HG03520 (cell line): ENCODE data around the gene GAS7.

Experiments used
- ATAC-seq: cut with Tn5 transposase; IDR thresholded peaks from one replicate; pipeline ENCODE4 v1.9.1; 2021; ENCODE audit warnings: mild to moderate bottlenecking, moderate library complexity; ENCODE audit not compliant: unreplicated experiment

The GAS7 gene

GRCh38 chr17:10198509-10199249, at the start of gene GAS7:
GAS7 (minus strand) TSS chr17:10198606.
- no peak for ATAC-seq

DNA sequence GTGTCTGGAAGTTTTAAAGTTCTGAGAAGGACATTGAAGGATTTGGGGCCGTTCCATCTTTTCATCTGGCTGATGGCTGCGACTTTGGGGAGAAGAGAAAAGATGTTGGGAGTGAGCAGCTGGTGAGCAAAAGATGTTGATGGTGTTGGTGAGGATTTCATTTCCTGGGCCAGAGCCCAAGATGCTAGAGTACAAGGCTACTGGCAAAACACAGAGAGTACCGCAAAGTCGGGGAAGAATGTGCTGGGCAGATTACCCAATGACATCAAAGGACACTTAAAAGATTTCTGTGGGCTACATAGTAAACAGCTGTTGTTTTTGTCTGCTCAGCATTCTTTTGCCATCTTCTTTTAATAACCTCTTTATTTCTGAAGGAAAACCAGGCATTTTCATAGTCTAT, 49.4 kb upstream of the GAS7 start:
- no peak for ATAC-seq

- ATAC-seq, result no peak
Measured at GRCh38 chr17:10243883-10244844, 45.8 kb upstream of the GAS7 start.

DNA sequence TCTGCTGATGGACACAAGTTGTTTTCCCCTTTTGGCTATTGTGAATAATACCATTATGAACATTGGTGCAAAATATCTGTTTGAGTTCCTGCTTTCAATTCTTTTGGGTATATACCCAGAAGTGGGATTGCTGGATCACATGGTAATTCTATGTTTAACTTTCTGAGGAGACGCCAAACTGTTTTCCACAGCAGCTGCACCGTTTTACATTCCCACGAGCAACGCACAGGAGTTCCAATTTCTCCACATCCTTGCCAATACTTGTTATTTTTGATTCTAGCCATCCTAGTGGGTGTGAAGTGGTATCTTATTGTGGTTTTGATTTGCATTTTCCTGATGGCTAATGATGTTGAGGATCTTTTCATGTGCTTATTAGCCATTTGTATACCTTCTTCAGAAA, 43.4 kb upstream of the GAS7 start:
- ATAC-seq, result no peak

- no peak for ATAC-seq
Measured at GRCh38 chr17:10238661-10239060, 40.3 kb upstream of the GAS7 start.

DNA sequence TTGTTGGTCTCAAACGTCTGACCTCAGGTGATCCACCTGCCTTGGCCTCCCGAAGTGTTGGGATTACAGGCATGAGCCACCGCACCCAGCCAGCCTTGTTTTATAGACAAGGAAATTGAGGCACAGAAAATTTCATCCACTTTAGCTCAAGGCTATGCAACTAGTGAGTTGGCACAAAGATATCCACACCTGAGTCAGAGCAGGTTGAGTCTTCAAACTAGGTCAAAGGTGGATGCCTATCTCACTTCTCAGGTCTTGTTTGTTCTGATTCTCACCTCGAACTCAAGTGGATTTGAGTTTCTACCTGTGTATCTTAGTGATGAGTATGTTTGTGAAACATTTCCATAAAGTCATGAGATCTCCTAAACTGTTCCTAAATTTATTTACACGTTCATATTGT, 35.6 kb upstream of the GAS7 start:
- no peak for ATAC-seq

DNA sequence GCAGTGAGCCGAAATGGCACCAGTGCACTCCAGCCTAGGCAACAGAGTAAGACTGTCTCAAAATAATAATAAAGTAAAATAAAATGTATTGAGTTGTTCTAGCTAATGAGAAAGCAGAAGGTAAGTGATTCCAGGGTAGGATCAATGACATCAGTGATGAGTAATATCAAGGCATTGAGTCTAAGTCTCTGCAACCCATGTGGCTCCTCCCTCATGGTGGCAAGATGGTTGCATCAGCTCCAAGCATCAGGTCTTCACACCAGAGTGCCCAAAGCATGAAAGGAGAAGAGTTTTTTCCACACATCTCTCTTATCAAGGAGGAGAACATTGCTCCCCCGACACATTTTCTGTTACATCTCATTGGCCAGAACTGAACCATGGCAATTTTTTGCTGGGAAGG, 34.8 kb upstream of the GAS7 start:
- no peak for ATAC-seq

GRCh38 chr17:10229181-10229580, 30.8 kb upstream of the GAS7 start:
- ATAC-seq, result no peak

GRCh38 chr17:10226930-10227695, 28.7 kb upstream of the GAS7 start:
- ATAC-seq, result no peak

- ATAC-seq, result no peak
Measured at GRCh38 chr17:10224582-10225195, 26.3 kb upstream of the GAS7 start.

- ATAC-seq, result no peak
Measured at GRCh38 chr17:10219193-10219592, 20.8 kb upstream of the GAS7 start.

- ATAC-seq, result no peak
Measured at GRCh38 chr17:10217916-10218315, 19.5 kb upstream of the GAS7 start.

DNA sequence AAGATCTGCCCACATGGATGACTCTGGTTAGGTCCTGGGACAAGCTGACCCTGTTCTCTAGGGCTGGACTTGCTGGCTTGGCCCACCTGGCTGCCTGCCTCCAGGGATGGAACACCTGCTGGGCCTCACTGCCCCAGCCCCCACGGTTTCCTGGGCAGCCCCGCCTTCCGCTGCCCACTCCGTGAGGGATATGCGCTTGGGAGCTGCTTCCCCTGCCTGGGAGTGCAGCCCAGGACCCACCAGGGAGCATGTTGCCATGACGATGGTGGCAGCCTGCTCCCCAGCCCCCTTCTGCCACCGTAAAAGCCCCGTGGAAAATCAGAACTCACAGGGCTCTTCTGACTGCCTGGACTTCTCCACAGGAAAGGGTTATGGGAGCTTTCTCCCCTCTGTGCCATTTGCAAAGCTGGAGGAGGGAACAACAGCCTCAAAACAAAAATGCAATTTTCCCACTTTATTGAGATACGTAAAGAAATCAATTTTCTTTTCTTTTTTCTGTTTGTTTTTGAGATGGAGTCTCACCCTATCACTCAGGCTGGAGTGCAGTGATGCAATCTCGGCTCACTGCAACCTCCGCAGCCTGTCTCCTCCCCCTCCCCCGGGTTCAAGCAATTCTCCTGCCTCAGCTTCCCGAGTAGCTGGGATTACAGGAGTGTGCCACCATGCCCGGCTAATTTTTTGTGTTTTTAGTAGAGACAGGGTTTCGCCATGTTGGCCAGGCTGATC, 18.0 kb upstream of the GAS7 start:
- ATAC-seq, result no peak

- ATAC-seq, result no peak
Measured at GRCh38 chr17:10215286-10215685, 16.9 kb upstream of the GAS7 start.

GRCh38 chr17:10211666-10212065, 13.3 kb upstream of the GAS7 start:
- no peak for ATAC-seq

- no peak for ATAC-seq
Measured at GRCh38 chr17:10210151-10210574, 11.8 kb upstream of the GAS7 start.

DNA sequence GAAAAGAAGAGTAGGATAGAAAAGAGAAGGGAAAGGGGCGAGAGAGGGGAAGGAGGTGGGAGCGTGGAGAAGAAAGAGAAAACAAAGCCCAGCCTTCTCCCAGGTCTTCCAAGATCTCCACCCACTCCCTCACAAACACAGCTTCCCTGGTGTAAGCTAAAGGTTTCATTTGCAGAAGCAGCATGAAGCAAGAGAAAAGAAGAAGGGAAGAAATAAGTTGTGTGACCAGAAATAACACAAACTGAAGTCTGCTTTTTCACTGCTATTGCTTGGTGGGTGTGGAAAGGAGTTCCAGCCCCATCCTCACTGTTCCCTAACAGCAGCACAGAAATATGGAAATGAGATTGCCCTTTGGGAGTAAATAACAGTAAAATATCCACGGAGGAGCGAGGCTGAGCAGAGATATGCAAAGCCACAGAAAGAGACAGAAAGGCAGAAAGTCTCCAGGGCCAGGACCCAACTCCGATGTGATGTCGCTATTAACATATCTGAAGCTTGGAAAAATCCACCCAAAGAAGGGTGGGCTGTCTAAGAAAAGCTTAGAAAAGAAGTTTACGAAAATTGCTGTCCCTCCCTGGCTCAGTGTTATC, 10.3 kb upstream of the GAS7 start:
- ATAC-seq, result no peak

GRCh38 chr17:10207153-10207552, 8.7 kb upstream of the GAS7 start:
- ATAC-seq, result no peak

GRCh38 chr17:10205549-10206185, 7.3 kb upstream of the GAS7 start:
- no peak for ATAC-seq
